Lower leg skin (tissue), 3 donors: ENCODE measurements around the gene NOS1.

ENCODE experiments used
- CTCF ChIP-seq, 3 donors: fragments of 450-650 bp; IDR thresholded peaks; one replicate each; pipeline ENCODE4 v1.5.1; 2016; ENCODE audit warnings: antibody characterized with exemption in 3 of 3, mild to moderate bottlenecking in 3 of 3, moderate library complexity in 2 of 3
- POLR2A ChIP-seq, 2 donors: fragments of 450-650 bp; IDR thresholded peaks; one replicate each; pipeline ENCODE4 v1.6.1; 2016 to 2017; ENCODE audit warnings: antibody characterized with exemption in 2 of 2, mild to moderate bottlenecking in 1 of 2, moderate library complexity in 1 of 2

- no peak for TF ChIP-seq CTCF (IDR thresholded peaks at IDR 0.05)
- no peak for TF ChIP-seq POLR2A (IDR thresholded peaks at IDR 0.05)
Measured at GRCh38 chr12:117359029-117359845, 2.2 kb downstream of the NOS1 start.
